ENCODE measurements around the gene SPECC1. TPM values are rescaled to one million over a fixed set of nuclear protein-coding genes. Genes with fewer than 3 reads are reported as not detected.

SPECC1 gene
- total and polyA plus RNA-seq, 8 donors: 6.1 to 38.3 (median 7.1) TPM

Other genes starting within 250 kb of the SPECC1 start
- gene ULK2, start 141.4 kb upstream of the SPECC1 start, total RNA-seq: 10 to 100 TPM; 14.4 to 20.9 TPM
- gene ULK2, start 141.4 kb upstream of the SPECC1 start, polyA plus RNA-seq (ENCODE audit: insufficient read length in 6 of 6): 10 to 100 TPM; 26.0 to 36.7 (median 30.7) TPM
- gene AKAP10, start 31.5 kb upstream of the SPECC1 start, total RNA-seq: 10 to 100 TPM; 32.7 to 35.2 TPM
- 10 to 100 TPM; 27.9 to 33.7 (median 30.9) TPM for gene AKAP10, start 31.5 kb upstream of the SPECC1 start, polyA plus RNA-seq (ENCODE audit: insufficient read length in 6 of 6)